ENCODE results near the gene EREG.

Gene EREG

GRCh38 chr4:74433043-74433442 is 68.1 kb downstream of the EREG start:
- TF ChIP-seq CTCF (IDR thresholded peaks at IDR 0.05; ENCODE audit: insufficient read depth, low read depth, low read length, missing control alignments), result no peak
- no peak for DNase-seq (ENCODE audit: low read depth)
- H3K4me3 ChIP-seq (ENCODE audit: low read length), result no peak overlapping the region

GRCh38 chr4:74433541-74434172 is 68.7 kb downstream of the EREG start:
- DNase-seq (ENCODE audit: low read depth), result no peak
- TF ChIP-seq CTCF (IDR thresholded peaks at IDR 0.05; ENCODE audit: insufficient read depth, low read depth, low read length, missing control alignments), result no peak
- no peak overlapping the region for H3K4me3 ChIP-seq (ENCODE audit: low read length)

DNA sequence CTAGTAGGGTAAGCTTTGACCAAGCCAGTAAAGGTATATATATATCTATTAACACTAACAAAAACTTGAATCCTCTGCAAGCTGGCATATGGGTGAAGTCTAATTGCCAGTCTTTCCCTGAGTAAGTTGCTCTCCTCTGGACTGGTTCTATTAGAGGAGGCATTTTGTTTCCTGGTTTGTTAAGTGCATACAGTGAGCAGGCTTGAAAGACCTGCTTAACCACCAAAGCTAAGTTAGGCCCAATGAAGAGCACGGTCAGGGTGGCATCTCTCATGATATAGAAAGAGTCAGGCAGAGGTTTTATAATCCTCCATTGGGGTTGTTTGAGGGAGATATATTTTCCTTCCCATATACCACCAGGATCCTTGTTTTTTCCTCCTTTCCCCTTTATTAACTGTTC is 70.4 kb downstream of the EREG start:
- no peak overlapping the region for H3K4me3 ChIP-seq (ENCODE audit: low read length)
- DNase-seq (ENCODE audit: low read depth), result peak; percentile 76
- TF ChIP-seq CTCF (IDR thresholded peaks at IDR 0.05; ENCODE audit: insufficient read depth, low read depth, low read length, missing control alignments), result no peak

DNA sequence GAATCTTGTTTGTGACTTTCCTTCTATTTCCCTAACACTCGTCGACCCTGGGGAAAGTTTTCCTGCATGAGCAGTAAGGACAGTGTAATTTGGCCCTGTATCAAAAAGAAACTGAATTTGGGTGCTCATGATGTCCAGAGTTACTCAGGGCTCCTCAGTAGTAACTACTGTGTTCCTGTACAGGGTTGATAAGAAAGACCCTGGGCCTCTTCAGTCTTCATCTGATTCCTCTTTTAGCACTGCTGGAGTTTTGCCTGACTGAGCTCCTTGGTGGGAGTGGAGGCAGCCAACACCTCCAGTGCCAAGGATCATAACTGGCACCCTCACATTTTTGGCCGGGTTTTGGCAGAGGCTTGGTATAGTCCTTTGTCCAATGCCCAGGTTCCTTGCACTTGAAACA is 72.9 kb downstream of the EREG start:
- no peak for DNase-seq (ENCODE audit: low read depth)
- no peak overlapping the region for H3K4me3 ChIP-seq (ENCODE audit: low read length)
- no peak for TF ChIP-seq CTCF (IDR thresholded peaks at IDR 0.05; ENCODE audit: insufficient read depth, low read depth, low read length, missing control alignments)
